Epithelial cell of esophagus (primary cell): ENCODE results near the gene REPIN1.

Source experiments
- DNase-seq: peaks from one replicate; pipeline ENCODE4 v3.0.0; 2010; ENCODE audit warnings: low read depth
- H3K4me3 ChIP-seq: 2 replicates; pipeline ENCODE4 v1.5.1; 2011; ENCODE audit warnings: mild to moderate bottlenecking, low read length, control low read depth
- TF ChIP-seq, protein P1 (sequence below): IDR thresholded peaks from 2 replicates; pipeline ENCODE4 v1.5.1; 2011; ENCODE audit warnings: low read depth, mild to moderate bottlenecking, low read length, control low read depth, inconsistent platforms; ENCODE audit not compliant: insufficient read depth; ENCODE audit errors: missing control alignments

The REPIN1 gene

DNA sequence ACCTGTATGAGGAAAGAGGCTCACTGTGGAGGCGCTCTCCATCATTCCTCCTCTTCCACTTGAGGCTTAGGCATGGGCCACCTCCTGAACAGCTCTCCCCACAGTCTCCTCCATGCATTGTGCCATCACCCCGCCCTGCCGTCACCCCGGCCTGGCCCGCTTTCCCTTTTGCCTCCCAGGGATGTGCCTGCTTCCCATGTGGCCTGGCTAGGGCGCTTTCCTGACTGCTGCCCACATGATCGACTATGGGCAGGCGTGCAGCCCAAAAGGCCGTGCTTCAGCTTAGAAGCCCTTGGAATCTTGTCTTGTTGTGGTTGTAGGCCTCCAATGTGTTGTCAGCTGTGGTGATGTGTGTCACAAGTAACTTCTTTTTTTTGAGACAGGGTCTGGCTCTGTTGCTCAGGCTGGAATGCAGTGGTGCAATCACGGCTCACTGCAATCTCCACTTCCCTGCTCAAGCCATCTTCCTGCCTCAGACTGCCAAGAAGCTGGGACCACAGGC, 43.5 kb upstream of the REPIN1 start:
- H3K4me3 ChIP-seq = no peak overlapping the region
- TF ChIP-seq, protein P1, sequence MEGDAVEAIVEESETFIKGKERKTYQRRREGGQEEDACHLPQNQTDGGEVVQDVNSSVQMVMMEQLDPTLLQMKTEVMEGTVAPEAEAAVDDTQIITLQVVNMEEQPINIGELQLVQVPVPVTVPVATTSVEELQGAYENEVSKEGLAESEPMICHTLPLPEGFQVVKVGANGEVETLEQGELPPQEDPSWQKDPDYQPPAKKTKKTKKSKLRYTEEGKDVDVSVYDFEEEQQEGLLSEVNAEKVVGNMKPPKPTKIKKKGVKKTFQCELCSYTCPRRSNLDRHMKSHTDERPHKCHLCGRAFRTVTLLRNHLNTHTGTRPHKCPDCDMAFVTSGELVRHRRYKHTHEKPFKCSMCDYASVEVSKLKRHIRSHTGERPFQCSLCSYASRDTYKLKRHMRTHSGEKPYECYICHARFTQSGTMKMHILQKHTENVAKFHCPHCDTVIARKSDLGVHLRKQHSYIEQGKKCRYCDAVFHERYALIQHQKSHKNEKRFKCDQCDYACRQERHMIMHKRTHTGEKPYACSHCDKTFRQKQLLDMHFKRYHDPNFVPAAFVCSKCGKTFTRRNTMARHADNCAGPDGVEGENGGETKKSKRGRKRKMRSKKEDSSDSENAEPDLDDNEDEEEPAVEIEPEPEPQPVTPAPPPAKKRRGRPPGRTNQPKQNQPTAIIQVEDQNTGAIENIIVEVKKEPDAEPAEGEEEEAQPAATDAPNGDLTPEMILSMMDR = no peak
- DNase-seq = no peak

- no peak overlapping the region for H3K4me3 ChIP-seq
- DNase-seq = no peak
- TF ChIP-seq, protein P1 = no peak
Measured at GRCh38 chr7:150325901-150326300, 42.7 kb upstream of the REPIN1 start.

DNA sequence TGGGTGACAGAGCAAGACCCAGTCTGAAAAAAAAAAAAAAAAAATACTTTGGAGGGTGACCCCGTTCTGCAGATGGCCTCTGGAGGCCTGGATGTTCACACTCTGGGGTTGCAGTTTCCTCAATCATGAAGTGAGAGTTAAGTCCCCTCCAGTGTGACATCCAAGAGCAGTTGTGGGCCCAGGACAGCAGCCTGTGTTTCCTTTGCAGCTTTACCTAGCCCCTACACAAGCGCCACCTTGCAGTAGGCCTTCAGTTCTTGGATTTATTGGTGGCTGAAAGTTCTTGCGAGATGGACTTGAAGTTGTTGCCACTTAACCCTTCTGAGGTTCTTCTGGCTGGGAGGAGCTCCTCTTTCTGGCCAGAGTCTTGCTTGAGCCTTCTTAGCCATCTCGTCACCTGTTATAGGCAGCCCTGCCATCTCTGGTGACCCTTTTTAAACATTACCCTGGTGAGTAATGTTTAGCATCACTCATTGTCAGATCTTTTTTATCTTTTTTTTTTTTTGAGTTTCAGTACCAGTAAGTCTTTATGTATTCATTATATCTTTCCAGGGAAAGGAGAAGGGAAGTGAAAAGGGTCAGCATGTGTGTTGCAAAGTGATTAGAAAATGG, 41.9 kb upstream of the REPIN1 start:
- no peak overlapping the region for H3K4me3 ChIP-seq
- no peak for DNase-seq
- TF ChIP-seq, protein P1 = no peak

- H3K4me3 ChIP-seq = no peak overlapping the region
- TF ChIP-seq, protein P1 = no peak
- no peak for DNase-seq
Measured at GRCh38 chr7:150327308-150327707, 41.3 kb upstream of the REPIN1 start.

GRCh38 chr7:150329331-150330120, 39.1 kb upstream of the REPIN1 start:
- DNase-seq = no peak
- TF ChIP-seq, protein P1 = no peak
- no peak overlapping the region for H3K4me3 ChIP-seq

DNA sequence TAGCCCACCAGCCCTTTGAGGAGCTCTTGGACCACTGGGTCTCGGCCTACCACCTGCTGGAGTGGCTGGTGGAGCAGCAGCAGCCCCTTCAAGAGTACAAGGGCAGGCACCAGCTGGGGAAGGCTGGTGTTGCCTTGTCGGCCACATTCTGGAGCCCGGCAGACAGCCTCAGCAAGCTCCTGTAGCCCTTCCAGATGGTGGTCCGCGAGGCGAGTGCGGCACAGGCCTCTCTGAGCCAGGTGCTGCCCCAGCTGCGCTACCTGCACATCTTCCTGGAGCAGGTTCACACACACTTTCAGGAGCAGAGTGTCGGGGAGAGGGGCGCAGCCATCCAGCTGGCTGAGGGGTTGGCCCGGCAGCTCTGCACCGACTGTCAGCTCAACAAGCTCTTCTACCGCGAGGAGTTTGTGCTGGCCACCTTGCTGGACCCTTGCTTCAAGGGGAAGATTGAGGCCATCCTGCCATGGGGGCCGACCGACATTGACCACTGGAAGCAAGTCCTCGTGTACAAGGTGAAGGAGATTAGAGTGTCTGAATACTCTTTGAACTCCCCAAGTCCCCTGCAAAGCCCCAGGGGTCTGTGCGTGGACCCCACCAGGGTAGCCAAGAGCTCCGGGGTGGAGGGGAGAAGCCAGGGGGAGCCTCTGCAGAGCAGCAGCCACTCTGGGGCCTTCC, 38.3 kb upstream of the REPIN1 start:
- no peak for DNase-seq
- TF ChIP-seq, protein P1 = no peak
- no peak overlapping the region for H3K4me3 ChIP-seq
